T-helper 2 cell treated with Interferon-gamma antibody and Interleukin-4, amounts not matched to agents 100 ng/mL and 5 ng/mL, for 36 hours (primary cell): Measurements from ENCODE around the gene FAM135A. TPM values are rescaled to one million over a fixed set of nuclear protein-coding genes. Genes with fewer than 3 reads are reported as not detected.
"Not testable (repeated sequence)": the region's sequence is repeated elsewhere in the genome, so short reads cannot be mapped to it uniquely, and the experiment has no call there.

Experiments
- intact Hi-C: fragments of 100-400 bp; cut with micrococcal nuclease; formaldehyde crosslinking; loops from one replicate; pipeline ENCODE4 v1.15.1; 2023
- total RNA-seq: library from RNA; stranded (reverse); gene quantifications from 2 replicates; pipeline ENCODE4 v1.2.3, GENCODE V29; 2022

FAM135A gene
- total RNA-seq, 1 donor from 2014 or later = 5.7 TPM

DNA sequence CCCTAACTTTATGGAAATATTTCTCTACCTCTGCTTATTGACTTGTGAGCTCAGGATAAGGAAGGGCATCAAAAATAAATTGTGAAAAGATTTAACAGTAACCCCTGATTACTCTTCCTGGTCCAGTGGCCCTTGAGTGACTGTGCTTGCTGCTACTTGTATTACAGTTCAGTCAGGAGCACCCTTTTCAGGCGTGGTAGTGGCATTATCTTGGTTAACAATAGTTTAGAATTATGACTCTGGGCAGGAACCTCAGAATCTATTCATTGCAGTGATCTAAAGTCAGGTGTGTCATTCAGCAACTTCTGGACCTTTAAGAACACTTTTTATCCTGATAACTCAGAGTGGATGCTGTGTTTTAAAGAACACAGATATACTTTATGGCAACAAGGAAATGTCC is 43.4 kb downstream of the FAM135A start:
- intact Hi-C loops = no loop called here

DNA sequence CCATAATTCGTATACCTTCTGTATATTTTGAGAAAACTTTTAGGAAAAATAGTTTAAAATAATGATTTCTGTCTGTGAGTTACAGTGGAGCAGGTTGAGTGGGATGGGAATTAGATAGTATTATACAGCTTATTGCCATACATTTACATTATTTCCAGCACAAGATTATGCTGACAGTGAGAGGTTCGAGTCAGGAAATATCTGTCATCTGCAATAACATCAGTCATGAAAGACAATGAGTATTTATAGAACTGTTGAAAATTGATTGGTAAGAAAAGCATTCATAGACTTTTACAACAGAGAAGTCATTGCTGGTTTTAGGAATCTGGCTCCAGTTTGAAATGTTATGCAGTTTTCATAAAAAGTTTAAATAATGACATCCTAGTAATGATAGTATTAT is 45.9 kb downstream of the FAM135A start:
- intact Hi-C loops = no loop called here

DNA sequence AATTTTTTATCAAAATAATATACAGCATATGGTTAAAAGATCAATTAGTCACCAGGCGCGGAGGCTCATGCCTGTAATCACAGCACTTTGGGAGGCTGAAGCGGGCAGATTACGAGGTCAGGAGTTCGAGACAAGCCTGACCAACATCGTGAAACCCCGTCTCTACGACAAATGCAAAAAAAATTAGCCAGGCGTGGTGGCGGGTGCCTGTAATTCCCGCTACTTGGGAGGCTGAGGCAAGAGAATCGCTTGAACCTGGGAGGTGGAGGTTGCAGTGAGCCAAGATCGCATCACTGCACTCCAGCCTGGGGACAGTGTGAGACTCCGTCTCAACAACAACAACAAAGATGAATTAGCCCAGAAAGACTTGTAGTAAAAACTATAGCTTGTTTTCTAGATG is 46.4 kb downstream of the FAM135A start:
- intact Hi-C loops = not testable (repeated sequence)

DNA sequence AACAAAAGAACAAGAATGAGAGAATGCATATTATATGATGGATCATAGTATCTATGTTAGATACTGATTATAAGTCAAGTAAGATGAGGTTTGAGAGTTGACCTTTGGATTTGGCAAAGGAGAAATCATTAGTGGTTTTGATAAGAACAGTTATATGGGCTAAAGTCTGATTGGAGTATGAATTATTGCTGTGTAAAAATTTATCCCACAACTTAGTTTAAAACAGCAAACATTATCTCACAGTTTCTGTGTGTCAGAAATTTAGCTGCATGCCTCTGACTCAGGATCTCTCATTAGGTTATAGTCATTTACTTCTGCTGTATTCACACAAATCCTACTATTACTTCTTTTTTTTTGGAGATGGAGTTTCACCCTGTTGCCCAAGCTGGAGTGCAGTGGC is 56.7 kb downstream of the FAM135A start:
- intact Hi-C loops = no loop called here

DNA sequence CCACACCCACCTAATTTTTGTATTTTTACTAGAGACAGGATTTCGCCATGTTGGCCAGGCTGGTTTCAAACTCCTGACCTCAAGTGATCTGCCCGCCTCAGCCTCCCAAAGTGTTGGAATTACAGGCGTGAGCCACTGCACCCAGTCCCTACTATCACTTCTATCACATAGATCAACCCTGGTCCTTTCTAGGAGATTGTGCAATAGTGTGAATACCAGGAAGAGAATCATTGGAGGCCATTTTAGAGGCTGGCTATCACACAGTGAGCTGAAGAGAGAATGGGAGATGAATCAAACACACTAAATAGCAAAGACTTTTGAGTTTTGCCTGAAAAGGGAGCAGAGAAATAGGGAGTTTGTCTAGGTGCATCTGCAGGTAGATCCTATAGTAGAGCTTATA is 57.2 kb downstream of the FAM135A start:
- intact Hi-C loops = not testable (repeated sequence)

DNA sequence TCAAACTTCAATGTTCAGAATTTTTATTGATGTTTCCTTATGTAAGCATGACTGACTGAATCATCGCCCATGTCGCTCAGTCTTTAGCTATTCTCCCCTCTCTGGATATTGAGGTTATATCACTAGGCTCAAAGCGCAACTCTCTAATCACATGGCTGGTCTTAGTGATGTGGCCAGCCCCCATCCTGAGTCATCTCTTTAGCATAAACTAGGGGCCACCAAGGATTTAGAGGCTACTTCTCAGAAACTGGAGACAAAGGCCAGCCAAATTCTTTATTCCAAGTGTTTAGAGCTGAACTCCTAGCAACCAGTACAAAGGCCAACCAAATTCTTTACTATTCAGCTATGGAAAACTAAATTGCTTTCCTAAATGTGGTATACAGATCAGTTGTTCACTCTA is 61.4 kb downstream of the FAM135A start:
- intact Hi-C loops = no loop called here

DNA sequence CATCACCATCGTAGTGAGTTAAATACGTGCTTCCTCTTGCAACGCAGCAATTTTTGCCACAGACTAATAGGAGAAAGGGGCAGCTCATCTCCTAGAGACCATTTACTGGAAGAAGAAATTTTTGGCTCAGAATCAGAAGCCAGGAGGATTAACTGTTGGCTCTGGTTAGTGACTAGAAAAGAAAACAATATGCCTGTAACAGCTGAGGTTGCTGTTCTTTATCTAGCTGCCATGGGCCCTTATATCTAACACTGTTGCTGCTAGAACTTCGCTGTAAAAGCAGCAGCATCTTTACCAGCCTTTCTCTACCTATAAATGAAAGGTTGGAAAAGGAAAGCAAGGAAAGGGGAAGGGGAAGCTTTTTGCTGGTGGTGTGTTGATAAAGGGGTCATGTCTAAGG is 65.9 kb downstream of the FAM135A start:
- intact Hi-C loops = no loop called here

DNA sequence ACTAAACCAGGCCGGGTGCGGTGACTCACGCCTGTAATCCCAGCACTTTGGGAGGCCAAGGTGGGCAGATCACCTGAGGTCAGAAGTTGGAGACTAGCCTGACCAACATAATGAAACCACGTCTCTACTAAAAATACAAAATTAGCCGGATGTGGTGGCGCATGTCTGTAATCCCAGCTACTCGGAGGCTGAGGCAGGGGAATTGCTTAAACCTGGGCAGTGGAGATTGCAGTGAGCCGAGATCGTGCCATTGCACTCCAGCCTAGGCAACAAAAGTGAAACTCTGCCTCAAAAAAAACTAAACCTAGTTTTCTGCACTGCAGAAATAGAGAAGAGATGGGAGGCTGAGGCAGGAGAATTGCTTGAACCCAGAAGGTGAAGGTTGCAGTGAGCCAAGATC is 73.3 kb downstream of the FAM135A start:
- intact Hi-C loops = not testable (repeated sequence)

DNA sequence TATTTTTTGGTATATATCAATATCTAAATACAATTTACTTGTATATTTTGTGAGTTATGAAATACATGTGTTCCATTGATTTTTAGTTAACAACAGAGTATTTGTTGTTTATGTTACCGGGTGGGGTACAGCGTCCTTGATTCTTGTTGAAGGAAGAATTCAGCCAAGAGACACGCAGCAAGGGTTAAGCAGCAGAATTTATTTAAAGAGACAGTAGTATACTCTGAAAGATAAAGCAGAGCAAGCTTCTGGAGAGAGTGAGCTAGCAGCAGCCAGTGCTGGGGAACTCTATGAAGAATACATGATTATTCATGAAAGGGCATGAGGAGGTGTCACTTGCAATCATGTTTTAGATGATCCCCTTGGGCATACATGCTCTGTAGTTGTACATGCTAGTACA is 76.1 kb downstream of the FAM135A start:
- intact Hi-C loops = no loop called here

DNA sequence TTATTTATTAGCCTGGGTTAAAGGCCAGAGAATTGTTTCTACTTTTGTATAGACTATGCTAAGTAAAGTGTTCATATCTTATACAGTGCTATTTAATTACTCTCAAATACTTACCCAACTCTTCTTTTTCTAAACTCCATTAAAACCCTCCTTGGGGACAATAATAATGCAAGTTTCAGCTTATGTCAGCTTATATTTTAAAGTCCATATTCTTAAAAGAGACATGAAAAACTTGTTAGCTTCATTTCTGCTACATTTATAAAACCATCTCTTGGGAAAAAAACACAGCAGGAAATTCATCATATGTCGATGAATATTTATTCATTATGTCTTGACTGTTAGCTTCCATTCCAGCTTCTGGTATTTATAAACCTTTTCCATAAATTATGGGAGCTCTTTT is 81.5 kb downstream of the FAM135A start:
- intact Hi-C loops = no loop called here

DNA sequence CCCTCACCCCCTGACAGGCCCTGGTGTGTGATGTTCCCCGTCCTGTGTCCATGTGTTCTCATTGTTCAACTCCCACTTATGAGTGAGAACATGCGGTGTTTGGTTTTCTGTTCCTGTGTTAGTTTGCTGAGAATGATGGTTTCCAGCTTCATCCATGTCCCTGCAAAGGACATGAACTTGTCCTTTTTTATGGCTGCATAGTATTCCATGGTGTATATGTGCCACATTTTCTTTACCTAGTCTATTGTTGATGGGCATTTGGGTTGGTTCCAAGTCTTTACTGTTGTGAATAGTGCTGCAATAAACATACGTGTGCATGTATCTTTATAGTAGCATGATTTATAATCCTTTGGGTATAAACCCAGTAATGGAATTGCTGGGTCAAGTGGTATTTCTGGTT is 82.5 kb downstream of the FAM135A start:
- intact Hi-C loops = not testable (repeated sequence)

DNA sequence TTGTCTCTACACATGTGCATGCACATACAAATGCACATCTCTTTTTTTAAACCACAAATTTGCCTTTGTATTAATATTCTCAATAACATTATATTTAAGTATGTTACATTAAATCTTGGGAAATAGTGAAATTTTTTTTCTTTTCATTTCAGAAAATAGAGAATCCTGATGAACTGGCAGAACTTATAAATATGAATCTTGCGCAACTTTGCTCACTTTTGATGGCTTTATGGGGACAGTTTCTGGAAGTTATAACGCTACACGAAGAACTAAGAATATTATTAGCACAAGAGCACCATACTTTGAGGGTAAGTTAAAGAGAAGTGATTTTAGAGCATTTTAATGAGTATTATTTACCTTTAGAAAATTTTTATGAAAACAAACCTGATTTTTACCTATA is 89.2 kb downstream of the FAM135A start:
- intact Hi-C loops = no loop called here

DNA sequence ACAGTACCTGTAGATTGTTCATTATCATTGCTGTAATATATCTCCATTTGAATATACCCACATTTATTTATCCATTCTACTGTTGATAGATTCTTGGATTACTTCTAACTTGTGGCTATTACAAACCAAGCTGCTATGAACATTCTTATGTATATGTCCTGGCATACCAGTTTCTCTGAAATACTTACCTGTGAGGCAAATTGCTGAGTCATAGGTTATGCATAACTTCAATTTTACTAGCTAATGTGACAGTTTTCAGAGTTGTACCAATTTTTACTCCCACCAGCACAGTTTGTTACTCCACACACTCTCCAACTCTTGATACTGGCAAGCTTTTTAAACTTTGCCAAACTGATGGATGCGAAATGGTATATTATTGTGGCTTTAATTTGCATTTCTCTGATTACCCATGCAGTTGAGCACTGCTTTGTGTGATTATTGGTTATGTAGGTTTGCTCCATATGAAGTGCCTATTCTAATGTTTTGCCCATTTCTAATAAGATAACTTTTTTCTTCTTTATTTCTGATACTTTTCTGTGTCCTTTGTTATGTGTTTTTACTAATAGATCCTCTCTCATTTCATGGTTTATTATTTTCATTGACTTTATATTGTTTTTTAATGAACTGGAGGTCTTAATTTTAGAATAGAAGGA is 90.6 kb downstream of the FAM135A start:
- intact Hi-C loops = no loop called here

DNA sequence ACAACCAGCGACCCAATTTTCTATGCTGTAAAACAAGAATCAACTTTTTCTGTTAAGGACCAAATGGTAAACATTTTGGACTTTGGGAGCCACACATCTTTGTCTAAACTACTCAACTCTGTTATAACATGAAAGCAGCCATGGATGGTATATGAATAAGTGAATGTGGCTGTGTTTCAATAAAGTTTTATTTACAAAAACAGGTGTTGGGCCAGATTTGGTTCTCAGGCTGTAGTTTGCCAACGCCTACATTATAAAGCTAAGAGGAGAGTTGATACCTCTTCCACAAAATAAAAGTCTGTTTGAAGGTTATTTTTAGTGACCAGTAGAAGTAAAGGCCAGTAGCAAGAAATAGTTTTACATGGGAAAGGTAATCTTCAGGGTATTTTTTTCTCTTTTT is 93.0 kb downstream of the FAM135A start:
- intact Hi-C loops = no loop called here

DNA sequence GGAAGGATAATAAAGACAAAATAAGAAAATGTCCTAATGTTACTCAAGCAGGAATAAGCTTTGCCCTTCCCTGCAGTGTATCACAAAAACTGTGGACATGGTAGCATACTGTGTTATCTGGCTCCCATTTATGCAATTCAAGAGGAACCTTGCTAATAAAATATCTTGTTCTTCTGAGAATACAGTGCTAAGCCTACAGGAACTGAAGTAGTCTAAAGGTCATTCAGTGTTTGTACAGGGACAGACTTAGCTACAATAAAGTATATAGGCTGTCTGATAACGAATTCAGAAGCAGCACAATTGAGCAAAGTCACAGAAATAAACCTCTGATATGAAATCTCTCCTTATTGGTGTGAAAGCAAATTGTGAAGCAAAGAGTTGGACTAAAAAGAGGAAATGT is 93.9 kb downstream of the FAM135A start:
- intact Hi-C loops = no loop called here

DNA sequence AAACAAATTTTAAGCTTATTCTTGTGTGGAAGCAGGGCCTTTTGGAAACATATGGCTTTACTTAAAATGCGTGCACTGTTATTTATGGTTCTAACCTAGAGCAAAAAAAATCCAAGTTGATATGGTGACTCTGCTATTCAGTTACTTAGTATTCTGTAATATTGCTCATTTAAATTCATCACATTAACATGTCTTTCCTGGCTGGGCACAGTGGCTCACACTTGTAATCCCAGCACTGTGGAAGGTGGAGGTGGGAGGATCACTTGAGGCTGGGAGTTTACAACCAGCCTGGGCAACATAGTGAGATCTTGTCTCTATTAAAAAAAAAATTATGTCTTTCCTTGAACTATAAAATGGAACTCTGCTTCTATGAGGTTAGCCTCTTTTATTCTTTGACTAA is 95.6 kb downstream of the FAM135A start:
- intact Hi-C loops = no loop called here

DNA sequence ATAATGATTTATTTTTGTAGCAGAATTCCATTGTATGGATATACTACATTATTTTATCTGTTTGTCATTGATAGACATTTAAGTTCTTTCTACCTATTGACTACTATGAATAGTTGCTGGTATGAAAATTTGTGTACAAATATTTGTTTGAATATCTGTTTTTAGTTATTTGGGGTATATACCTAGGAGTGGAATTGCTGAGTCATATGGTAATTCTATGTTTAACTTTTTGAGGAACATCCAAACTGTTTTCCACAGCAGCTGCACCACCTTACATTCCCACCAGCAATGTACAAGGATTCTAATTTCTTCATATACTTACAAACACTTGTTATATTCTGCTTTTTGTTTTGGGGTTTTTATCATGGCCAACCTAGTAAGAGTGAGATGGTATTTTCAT is 97.3 kb downstream of the FAM135A start:
- intact Hi-C loops = no loop called here

DNA sequence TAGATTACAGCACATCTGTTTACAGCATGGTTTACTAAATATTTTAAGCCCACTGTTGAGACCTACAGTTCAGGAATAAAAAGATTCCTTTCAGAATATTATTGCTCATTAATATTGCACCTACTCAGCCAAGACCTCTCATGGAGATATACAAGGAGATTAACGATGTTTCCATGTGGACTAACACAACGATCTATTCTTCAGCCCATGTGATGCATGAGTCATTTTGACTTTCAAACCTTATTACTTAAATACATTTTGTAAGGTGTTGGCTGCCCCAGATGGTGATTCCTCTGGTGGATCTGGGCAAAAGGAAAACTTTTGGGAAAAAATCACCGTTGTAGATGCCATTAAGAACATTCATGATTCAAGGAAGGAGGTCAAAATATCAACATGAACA is 105.4 kb downstream of the FAM135A start:
- intact Hi-C loops = no loop called here

DNA sequence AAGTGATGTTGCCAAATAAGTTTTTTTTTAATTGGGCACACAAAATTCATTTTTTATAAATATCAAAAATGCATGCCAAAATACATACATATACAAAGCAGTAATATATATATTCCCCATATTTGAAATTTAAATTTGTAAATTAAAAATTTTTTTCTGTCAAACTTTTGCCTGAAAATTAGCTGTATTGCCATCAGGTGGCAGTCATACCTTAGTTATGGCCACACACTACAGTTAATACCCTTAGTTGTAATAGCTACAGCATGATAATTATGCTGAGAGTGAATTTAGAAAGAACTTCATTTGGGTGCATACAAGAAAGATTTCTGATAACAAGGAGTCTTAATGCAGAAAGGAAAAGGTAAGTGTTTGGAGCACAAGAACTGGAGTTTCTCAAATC is 107.3 kb downstream of the FAM135A start:
- intact Hi-C loops = loop anchor here (1.0 to 5.0 kb wide), 4 partner anchors 166 to 492 kb away; partner anchors contain the start of gene B3GAT2

DNA sequence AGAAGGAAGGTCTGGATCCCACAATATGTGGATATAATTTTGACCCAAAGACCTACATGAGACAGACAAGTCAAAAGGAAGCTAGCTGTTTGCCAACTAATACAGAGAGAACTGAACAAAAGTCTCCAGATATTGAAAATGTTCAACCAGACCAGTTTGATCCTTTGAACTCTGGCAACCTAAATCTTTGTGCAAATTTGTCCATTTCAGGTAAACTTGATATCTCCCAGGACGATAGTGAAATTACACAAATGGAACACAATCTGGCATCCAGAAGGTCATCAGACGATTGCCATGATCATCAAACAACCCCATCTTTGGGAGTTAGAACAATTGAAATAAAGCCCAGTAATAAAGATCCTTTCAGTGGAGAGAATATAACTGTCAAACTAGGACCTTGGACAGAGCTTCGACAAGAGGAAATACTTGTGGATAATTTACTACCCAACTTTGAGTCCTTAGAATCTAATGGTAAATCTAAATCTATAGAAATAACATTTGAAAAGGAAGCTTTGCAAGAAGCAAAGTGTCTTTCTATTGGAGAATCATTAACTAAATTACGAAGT is 111.5 kb downstream of the FAM135A start:
- intact Hi-C loops = loop anchor here (5.0 kb wide), 1 partner anchor 487 kb away; no protein-coding TSS in a partner anchor

DNA sequence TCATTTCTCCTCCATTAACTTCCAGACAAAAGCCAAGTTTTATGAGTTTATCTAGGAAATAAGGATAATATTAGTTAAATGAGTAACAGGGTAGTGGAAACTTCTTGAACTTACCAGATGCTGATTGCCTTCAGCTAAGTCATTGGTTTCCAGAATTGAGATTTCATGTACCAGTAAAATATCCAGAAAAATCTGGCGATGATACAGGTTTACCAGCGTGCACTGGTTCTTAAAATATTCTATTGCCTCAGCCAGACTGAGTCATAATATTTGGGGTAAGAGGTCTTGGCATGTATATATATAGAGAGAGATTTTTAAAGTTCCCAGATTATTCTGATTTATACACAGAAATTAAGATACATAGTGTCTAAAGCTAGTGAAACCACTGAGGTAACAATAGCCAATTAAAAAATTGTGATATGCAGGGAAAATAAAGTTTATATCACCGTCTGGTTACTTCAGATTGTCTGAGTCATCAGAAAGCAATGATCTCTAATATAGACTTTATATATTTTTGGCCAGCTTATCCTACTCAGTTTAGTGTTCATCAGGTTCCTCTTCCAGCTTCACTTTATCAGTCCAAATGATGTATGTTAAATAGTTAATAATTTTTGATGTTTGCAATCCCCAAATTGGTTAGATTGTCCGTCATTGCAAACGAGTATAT is 113.9 kb downstream of the FAM135A start:
- intact Hi-C loops = no loop called here

DNA sequence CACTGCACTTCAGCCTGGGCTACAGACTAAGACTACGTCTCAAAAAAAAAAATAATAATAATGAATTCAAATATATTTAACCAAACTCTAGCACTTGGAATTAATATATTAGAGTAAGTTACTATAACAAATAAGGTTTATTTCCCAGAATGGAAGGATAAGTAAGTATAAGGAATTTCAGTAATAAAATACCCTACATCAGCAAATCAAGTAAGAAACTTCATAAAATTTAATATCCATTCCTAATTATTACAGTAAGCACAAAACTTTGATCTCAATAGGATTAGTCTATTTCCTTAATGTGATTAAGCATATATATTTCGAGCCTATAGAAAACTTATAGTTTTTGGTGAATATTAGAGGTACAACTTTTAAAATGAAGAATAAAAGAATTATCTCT is 116.7 kb downstream of the FAM135A start:
- intact Hi-C loops = no loop called here

DNA sequence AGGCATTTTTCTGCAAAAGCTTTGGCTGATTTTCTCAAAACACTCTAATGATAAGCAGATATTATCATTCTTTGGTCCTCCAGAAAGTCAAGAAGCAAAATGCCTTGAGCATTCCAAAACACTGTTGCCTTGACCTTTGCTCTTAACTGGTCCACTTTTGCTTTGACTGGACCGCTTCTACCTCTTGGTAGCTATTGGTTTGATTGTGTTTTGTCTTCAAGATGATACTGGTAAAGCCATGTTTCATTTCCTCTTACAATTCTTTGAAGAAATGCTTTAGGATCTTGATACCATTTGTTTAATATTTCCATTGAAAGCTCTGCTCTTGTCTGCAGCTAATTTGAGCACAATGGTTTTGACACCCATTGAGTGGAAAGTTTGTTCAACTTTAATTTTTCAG is 117.8 kb downstream of the FAM135A start:
- intact Hi-C loops = no loop called here
